Hematopoietic multipotent progenitor cell treated with erythropoietin and hydrocortisone succinate and interleukin-3 and kit ligand, for 17 days (in vitro differentiated cells): Measurements from ENCODE around the gene TBC1D9.
"Not testable (repeated sequence)": the region's sequence is repeated elsewhere in the genome, so short reads cannot be mapped to it uniquely, and the experiment has no call there.

Experiments
- DNase-seq: peaks from one replicate; pipeline ENCODE4 v3.0.0-alpha.2; 2015; ENCODE audit warnings: low spot score

Gene TBC1D9

GRCh38 chr4:140756319-140757231 lies at the start of gene TBC1D9:
TSS of gene TBC1D9 (minus strand) at chr4:140756385. CDS start at chr4:140756045, 340 bp downstream.
- no peak for DNase-seq

GRCh38 chr4:140805293-140805692 lies 49.1 kb upstream of the TBC1D9 start:
- no peak for DNase-seq

GRCh38 chr4:140802591-140802990 lies 46.4 kb upstream of the TBC1D9 start:
- DNase-seq = no peak

- DNase-seq = no peak
These were observed 44.5 kb upstream of the TBC1D9 start for GRCh38 chr4:140800666-140801065.

- DNase-seq = no peak
These were observed 43.6 kb upstream of the TBC1D9 start for GRCh38 chr4:140799686-140800225.

- DNase-seq = no peak
These were observed 37.1 kb upstream of the TBC1D9 start for GRCh38 chr4:140793291-140793690.

GRCh38 chr4:140790765-140791164 lies 34.6 kb upstream of the TBC1D9 start:
- no peak for DNase-seq

GRCh38 chr4:140790171-140790570 lies 34.0 kb upstream of the TBC1D9 start:
- no peak for DNase-seq

- no peak for DNase-seq
These were observed 33.6 kb upstream of the TBC1D9 start for GRCh38 chr4:140789759-140790158.

- DNase-seq = not testable (repeated sequence)
These were observed 26.6 kb upstream of the TBC1D9 start for GRCh38 chr4:140782787-140783186.

GRCh38 chr4:140781596-140781995 lies 25.4 kb upstream of the TBC1D9 start:
- no peak for DNase-seq

- DNase-seq = no peak
These were observed 21.7 kb upstream of the TBC1D9 start for GRCh38 chr4:140777894-140778293.

- DNase-seq = no peak
These were observed 21.2 kb upstream of the TBC1D9 start for GRCh38 chr4:140777386-140777785.

- no peak for DNase-seq
These were observed 20.4 kb upstream of the TBC1D9 start for GRCh38 chr4:140776556-140776955.

- no peak for DNase-seq
These were observed 18.8 kb upstream of the TBC1D9 start for GRCh38 chr4:140774956-140775355.

- no peak for DNase-seq
These were observed 18.3 kb upstream of the TBC1D9 start for GRCh38 chr4:140774510-140774909.

- no peak for DNase-seq
These were observed 13.0 kb upstream of the TBC1D9 start for GRCh38 chr4:140769209-140769608.

GRCh38 chr4:140764785-140765392 lies 8.7 kb upstream of the TBC1D9 start:
- DNase-seq = no peak

- DNase-seq = no peak
These were observed 6.0 kb upstream of the TBC1D9 start for GRCh38 chr4:140762202-140762601.

- no peak for DNase-seq
These were observed 1.0 kb upstream of the TBC1D9 start for GRCh38 chr4:140757232-140757630.

GRCh38 chr4:140755774-140756318 lies 339 bp downstream of the TBC1D9 start:
- no peak for DNase-seq

GRCh38 chr4:140754918-140755773 lies 1.0 kb downstream of the TBC1D9 start:
- DNase-seq = no peak
